HG03060 (cell line): Measurements from ENCODE around the gene NCAM2.
"Not testable (repeated sequence)": the region's sequence is repeated elsewhere in the genome, so short reads cannot be mapped to it uniquely, and the experiment has no call there.

Experiments
- ATAC-seq: cut with Tn5 transposase; IDR thresholded peaks from one replicate; pipeline ENCODE4 v1.9.1; 2021; ENCODE audit warnings: low read depth, moderate number of reproducible peaks; ENCODE audit not compliant: unreplicated experiment

Gene NCAM2

GRCh38 chr21:21097466-21097865, 99.3 kb downstream of the NCAM2 start:
- no peak for ATAC-seq

GRCh38 chr21:21101911-21102310, 103.7 kb downstream of the NCAM2 start:
- ATAC-seq: no peak

DNA sequence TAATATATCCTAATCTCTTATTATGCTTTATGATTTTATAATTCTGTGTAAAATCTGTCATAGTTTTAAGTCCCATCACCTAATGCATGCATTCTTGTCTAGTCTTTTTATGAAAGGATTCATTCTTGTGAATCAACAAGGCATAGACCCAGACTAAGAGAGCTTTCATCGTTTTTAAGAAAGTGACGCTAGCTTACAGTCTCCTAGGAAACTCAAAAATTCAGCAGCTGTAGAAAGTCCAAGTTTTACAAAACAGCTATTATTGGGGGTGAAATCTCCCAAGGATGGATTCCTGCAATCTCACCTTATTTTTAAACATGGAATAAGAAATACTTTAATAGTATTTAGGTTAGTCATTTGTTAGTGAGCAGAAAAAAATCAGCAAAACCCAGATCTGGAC, 104.7 kb downstream of the NCAM2 start:
- ATAC-seq: no peak

- ATAC-seq: no peak
These were observed 105.5 kb downstream of the NCAM2 start for GRCh38 chr21:21103692-21104091.

DNA sequence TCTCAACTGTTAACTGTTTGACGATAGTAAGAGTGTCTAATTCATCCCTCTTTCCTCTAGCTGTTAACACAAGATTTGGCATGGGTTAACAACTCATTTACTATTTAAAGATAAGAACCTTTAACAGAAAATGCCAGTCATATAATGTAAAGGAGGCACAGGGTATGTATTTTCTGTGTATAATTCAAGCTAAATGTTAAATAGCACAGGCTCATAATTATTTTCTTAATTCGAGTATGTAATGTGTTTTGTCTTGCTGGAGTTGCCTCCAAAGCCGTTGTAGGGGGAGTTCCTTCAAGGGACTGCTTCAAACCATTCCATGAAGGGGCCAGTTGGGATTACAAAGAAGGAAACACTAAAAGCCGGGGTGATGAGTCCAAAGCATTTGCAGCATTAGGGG, 111.5 kb downstream of the NCAM2 start:
- no peak for ATAC-seq

GRCh38 chr21:21111309-21111920, 113.2 kb downstream of the NCAM2 start:
- no peak for ATAC-seq

- ATAC-seq: no peak
These were observed 116.3 kb downstream of the NCAM2 start for GRCh38 chr21:21114461-21114860.

DNA sequence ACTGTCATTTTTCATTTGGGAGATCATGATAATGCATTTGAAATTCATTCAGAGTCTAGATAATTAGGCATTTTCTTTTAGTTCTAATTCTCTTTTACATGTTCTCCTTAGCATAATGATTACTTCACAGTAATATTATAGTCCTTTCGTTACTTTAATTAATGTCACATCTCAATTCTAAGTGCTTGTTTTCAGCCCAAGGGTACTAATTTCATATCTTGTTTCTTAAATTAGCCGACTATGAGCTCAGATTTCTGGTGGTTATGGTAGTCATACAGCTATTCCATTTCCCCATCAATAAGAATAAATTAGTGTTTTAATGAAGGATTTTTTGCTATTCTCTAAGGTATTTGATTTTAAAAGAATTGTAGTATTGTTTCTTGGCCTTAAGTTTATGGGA, 120.9 kb downstream of the NCAM2 start:
- ATAC-seq: no peak

- no peak for ATAC-seq
These were observed 124.5 kb downstream of the NCAM2 start for GRCh38 chr21:21122680-21123079.

DNA sequence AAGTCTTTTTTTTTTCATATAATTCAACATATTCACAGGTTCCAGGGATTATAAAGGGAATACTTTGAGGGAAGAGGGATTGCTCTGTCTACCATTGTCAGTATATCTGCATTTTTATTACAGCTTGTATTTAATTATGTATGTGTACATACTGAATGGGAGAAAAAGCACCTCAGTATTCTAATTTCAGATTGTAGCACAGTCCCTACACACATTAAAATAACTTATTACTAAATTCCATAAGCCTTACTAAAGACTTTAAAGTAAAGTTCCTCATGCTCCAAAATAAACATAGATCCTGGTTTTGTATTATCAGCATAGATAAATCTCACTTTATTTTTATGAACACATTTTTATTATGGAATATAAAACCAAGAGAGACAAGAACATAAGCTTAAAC, 134.2 kb downstream of the NCAM2 start:
- ATAC-seq: no peak

GRCh38 chr21:21137986-21138385, 139.8 kb downstream of the NCAM2 start:
- ATAC-seq: no peak

- ATAC-seq: no peak
These were observed 148.6 kb downstream of the NCAM2 start for GRCh38 chr21:21146587-21147373.

- no peak for ATAC-seq
These were observed 149.2 kb downstream of the NCAM2 start for GRCh38 chr21:21147374-21147745.

DNA sequence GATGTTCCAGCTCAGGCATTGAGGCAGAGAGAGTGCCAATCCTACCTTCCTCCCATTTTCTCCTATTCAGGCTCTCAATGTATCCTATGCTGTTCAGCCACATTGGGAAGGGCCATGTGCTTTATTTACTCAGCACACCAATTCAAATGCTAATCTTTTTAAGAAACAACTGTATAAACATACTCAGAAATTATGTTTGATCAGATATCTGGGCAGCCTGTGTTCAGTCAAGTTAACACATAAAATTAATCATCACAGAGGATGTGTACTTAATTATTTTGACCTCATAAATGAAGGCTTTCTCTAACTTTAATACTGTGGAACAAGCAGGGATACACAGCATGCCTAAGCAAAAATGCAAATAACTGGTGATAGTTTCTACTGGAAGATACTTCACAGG, 149.8 kb downstream of the NCAM2 start:
- no peak for ATAC-seq

GRCh38 chr21:21148514-21148913, 150.3 kb downstream of the NCAM2 start:
- no peak for ATAC-seq

GRCh38 chr21:21149445-21149844, 151.2 kb downstream of the NCAM2 start:
- not testable (repeated sequence) for ATAC-seq

GRCh38 chr21:21151231-21151630, 153.0 kb downstream of the NCAM2 start:
- no peak for ATAC-seq

DNA sequence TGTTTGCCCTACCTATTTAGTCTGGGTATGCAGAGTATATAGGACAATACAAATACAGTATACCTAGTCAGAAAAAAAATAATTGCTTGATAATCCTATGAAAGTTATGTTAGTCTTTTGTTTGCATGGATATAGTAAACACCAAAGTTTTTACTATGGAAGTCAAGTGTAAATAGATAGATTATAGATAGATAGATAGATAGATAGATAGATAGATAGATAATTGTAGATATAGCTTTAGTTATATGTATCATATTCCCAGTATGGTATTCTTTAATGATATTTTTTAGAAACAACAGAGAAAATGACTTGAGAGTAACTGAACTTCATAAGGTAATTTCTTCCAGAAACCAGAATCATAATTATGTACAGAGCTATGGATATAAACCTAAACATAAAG, 158.2 kb downstream of the NCAM2 start:
- no peak for ATAC-seq

DNA sequence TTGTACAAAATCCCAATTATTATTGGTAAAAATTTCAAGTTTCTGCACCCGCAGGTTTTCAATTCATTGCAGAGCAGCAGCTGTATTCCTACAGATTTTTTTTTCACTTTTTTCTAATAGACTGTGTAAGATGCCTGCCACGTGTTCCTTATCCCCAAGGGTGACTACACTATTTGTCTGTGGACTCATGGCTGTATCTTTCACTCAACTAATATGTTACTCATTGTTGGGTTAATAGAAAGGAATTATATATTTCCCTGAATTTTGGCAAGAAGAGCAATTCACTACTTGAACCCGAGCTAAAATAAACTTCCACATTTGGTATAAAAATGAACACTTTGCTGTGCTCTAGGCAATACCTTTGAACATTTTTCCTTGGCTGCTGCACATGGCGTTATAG, 158.7 kb downstream of the NCAM2 start:
- ATAC-seq: no peak

DNA sequence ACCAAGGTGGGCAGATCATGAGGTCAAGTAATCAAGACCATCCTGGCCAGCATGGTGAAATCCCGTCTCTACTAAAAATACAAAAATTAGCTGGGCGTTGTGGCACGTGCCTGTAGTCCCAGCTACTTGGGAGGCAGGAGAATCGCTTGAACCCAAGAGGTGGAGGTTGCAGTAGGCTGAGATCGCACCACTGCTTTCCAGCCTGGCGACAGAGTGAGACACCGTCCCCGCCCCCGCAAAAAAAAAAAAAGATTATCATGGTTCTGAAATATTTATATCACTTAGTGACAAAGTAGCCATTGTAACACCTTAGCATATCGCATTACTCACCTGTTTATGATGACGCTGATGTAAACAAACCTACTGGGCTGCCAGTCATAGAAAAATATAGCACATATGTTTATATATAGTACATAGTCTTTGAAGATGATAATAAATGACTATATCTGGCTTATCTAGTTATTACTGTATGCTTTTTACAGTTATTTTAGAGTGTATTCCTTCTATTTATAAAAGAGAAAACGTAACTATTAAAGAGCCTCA, 160.2 kb downstream of the NCAM2 start:
- ATAC-seq: no peak

GRCh38 chr21:21159253-21159899, 161.2 kb downstream of the NCAM2 start:
- no peak for ATAC-seq

GRCh38 chr21:21162786-21163185, 164.6 kb downstream of the NCAM2 start:
- no peak for ATAC-seq
